ENCODE data around the gene CAMK2A. TPM values are rescaled to one million over a fixed set of nuclear protein-coding genes. Genes with fewer than 3 reads are reported as not detected.

CAMK2A gene
- polyA plus RNA-seq, 1 donor = 1.1 TPM

- H3K4me1 ChIP-seq (ENCODE audit: control insufficient read depth, insufficient read depth, low read length) = peaks cover 85% of the 10 kb centered on the region
- no CpG with 5 or more reads among the region's 4 CpGs for WGBS (ENCODE audit: insufficient coverage, low lambda C conversion rate)
- peak in 1 of 2 donors; percentile 69 for DNase-seq
- no peaks in the 10 kb centered on the region for H3K9me3 ChIP-seq (ENCODE audit: control insufficient read depth, low read depth, low read length)
- peaks cover 37% of the 10 kb centered on the region for H3K36me3 ChIP-seq (ENCODE audit: control insufficient read depth, insufficient read depth, low read length)
- H3K4me3 ChIP-seq (ENCODE audit: low read length) = no peak overlapping the region
- peaks cover 18% of the 10 kb centered on the region for H3K27me3 ChIP-seq (ENCODE audit: control insufficient read depth, insufficient read depth, low read length)
- peak overlapping the region; percentile 90 for H3K27ac ChIP-seq (ENCODE audit: low read length)
These were observed 102.7 kb downstream of the CAMK2A start for GRCh38 chr5:150186897-150187296.

- Histone ChIP-seq H3K36me3 (ENCODE audit: control insufficient read depth, insufficient read depth, low read length) (peaks cover 41% of the 10 kb centered on the region), H3K27me3 (ENCODE audit: control insufficient read depth, insufficient read depth, low read length) (peaks cover 18% of the 10 kb centered on the region), H3K9me3 (ENCODE audit: control insufficient read depth, low read depth, low read length) (no peaks in the 10 kb centered on the region), H3K4me3 (ENCODE audit: low read length) (no peak overlapping the region), H3K4me1 (ENCODE audit: control insufficient read depth, insufficient read depth, low read length) (peaks cover 92% of the 10 kb centered on the region), H3K27ac (ENCODE audit: low read length) (peak overlapping the region; percentile 90)
- no CpG with 5 or more reads among the region's 8 CpGs for WGBS (ENCODE audit: insufficient coverage, low lambda C conversion rate)
- no peak for DNase-seq
These were observed 103.4 kb downstream of the CAMK2A start for GRCh38 chr5:150186137-150186536.

GRCh38 chr5:150184990-150185912 is 104.3 kb downstream of the CAMK2A start:
- Histone ChIP-seq H3K27me3 (ENCODE audit: control insufficient read depth, insufficient read depth, low read length) (peaks cover 10% of the 10 kb centered on the region), H3K9me3 (ENCODE audit: control insufficient read depth, low read depth, low read length) (no peaks in the 10 kb centered on the region), H3K27ac (ENCODE audit: low read length) (peak overlapping the region; percentile 90), H3K4me3 (ENCODE audit: low read length) (no peak overlapping the region), H3K36me3 (ENCODE audit: control insufficient read depth, insufficient read depth, low read length) (peaks cover 41% of the 10 kb centered on the region), H3K4me1 (ENCODE audit: control insufficient read depth, insufficient read depth, low read length) (peaks cover 96% of the 10 kb centered on the region)
- WGBS (ENCODE audit: insufficient coverage, low lambda C conversion rate) = no CpG with 5 or more reads among the region's 12 CpGs
- DNase-seq = peak; percentile 95 to 98

- Histone ChIP-seq H3K36me3 (ENCODE audit: control insufficient read depth, insufficient read depth, low read length) (peaks cover 50% of the 10 kb centered on the region), H3K4me3 (ENCODE audit: low read length) (no peak overlapping the region), H3K4me1 (ENCODE audit: control insufficient read depth, insufficient read depth, low read length) (peaks cover 98% of the 10 kb centered on the region), H3K27ac (ENCODE audit: low read length) (peak overlapping the region; percentile 90), H3K27me3 (ENCODE audit: control insufficient read depth, insufficient read depth, low read length) (no peaks in the 10 kb centered on the region), H3K9me3 (ENCODE audit: control insufficient read depth, low read depth, low read length) (no peaks in the 10 kb centered on the region)
- no CpG with 5 or more reads among the region's 2 CpGs for WGBS (ENCODE audit: insufficient coverage, low lambda C conversion rate)
- no peak for DNase-seq
These were observed 105.6 kb downstream of the CAMK2A start for GRCh38 chr5:150184006-150184405.

- no peaks in the 10 kb centered on the region for H3K9me3 ChIP-seq (ENCODE audit: control insufficient read depth, low read depth, low read length)
- peak overlapping the region; percentile 90 for H3K27ac ChIP-seq (ENCODE audit: low read length)
- no CpG with 5 or more reads among the region's 12 CpGs for WGBS (ENCODE audit: insufficient coverage, low lambda C conversion rate)
- no peak overlapping the region for H3K4me3 ChIP-seq (ENCODE audit: low read length)
- H3K27me3 ChIP-seq (ENCODE audit: control insufficient read depth, insufficient read depth, low read length) = no peaks in the 10 kb centered on the region
- peaks cover 52% of the 10 kb centered on the region for H3K36me3 ChIP-seq (ENCODE audit: control insufficient read depth, insufficient read depth, low read length)
- H3K4me1 ChIP-seq (ENCODE audit: control insufficient read depth, insufficient read depth, low read length) = peaks cover 98% of the 10 kb centered on the region
- DNase-seq = no peak
These were observed 106.1 kb downstream of the CAMK2A start for GRCh38 chr5:150183436-150183835.

GRCh38 chr5:150182774-150183173 is 106.8 kb downstream of the CAMK2A start:
- H3K36me3 ChIP-seq (ENCODE audit: control insufficient read depth, insufficient read depth, low read length) = peaks cover 52% of the 10 kb centered on the region
- H3K27me3 ChIP-seq (ENCODE audit: control insufficient read depth, insufficient read depth, low read length) = no peaks in the 10 kb centered on the region
- DNase-seq = no peak
- no CpG with 5 or more reads among the region's 10 CpGs for WGBS (ENCODE audit: insufficient coverage, low lambda C conversion rate)
- peak overlapping the region; percentile 90 for H3K27ac ChIP-seq (ENCODE audit: low read length)
- H3K4me1 ChIP-seq (ENCODE audit: control insufficient read depth, insufficient read depth, low read length) = peaks cover 97% of the 10 kb centered on the region
- H3K4me3 ChIP-seq (ENCODE audit: low read length) = no peak overlapping the region
- H3K9me3 ChIP-seq (ENCODE audit: control insufficient read depth, low read depth, low read length) = no peaks in the 10 kb centered on the region

- peak overlapping the region; percentile 90 for H3K27ac ChIP-seq (ENCODE audit: low read length)
- peaks cover 52% of the 10 kb centered on the region for H3K36me3 ChIP-seq (ENCODE audit: control insufficient read depth, insufficient read depth, low read length)
- H3K4me1 ChIP-seq (ENCODE audit: control insufficient read depth, insufficient read depth, low read length) = peaks cover 97% of the 10 kb centered on the region
- H3K9me3 ChIP-seq (ENCODE audit: control insufficient read depth, low read depth, low read length) = no peaks in the 10 kb centered on the region
- no peaks in the 10 kb centered on the region for H3K27me3 ChIP-seq (ENCODE audit: control insufficient read depth, insufficient read depth, low read length)
- no peak for DNase-seq
- no CpG with 5 or more reads among the region's 9 CpGs for WGBS (ENCODE audit: insufficient coverage, low lambda C conversion rate)
- no peak overlapping the region for H3K4me3 ChIP-seq (ENCODE audit: low read length)
These were observed 107.6 kb downstream of the CAMK2A start for GRCh38 chr5:150181766-150182545.

- no peaks in the 10 kb centered on the region for H3K27me3 ChIP-seq (ENCODE audit: control insufficient read depth, insufficient read depth, low read length)
- H3K36me3 ChIP-seq (ENCODE audit: control insufficient read depth, insufficient read depth, low read length) = peaks cover 55% of the 10 kb centered on the region
- H3K9me3 ChIP-seq (ENCODE audit: control insufficient read depth, low read depth, low read length) = no peaks in the 10 kb centered on the region
- peaks cover 97% of the 10 kb centered on the region for H3K4me1 ChIP-seq (ENCODE audit: control insufficient read depth, insufficient read depth, low read length)
- no peak overlapping the region for H3K4me3 ChIP-seq (ENCODE audit: low read length)
- DNase-seq = no peak
- WGBS (ENCODE audit: insufficient coverage, low lambda C conversion rate) = no CpG with 5 or more reads among the region's 5 CpGs
- peak overlapping the region; percentile 90 for H3K27ac ChIP-seq (ENCODE audit: low read length)
These were observed 108.5 kb downstream of the CAMK2A start for GRCh38 chr5:150181027-150181426.

- DNase-seq = peak; percentile 75 to 90
- Histone ChIP-seq H3K36me3 (ENCODE audit: control insufficient read depth, insufficient read depth, low read length) (peaks cover 58% of the 10 kb centered on the region), H3K27ac (ENCODE audit: low read length) (peak overlapping the region; percentile 90), H3K9me3 (ENCODE audit: control insufficient read depth, low read depth, low read length) (no peaks in the 10 kb centered on the region), H3K4me1 (ENCODE audit: control insufficient read depth, insufficient read depth, low read length) (peaks cover 97% of the 10 kb centered on the region), H3K27me3 (ENCODE audit: control insufficient read depth, insufficient read depth, low read length) (no peaks in the 10 kb centered on the region), H3K4me3 (ENCODE audit: low read length) (no peak overlapping the region)
- no CpG with 5 or more reads among the region's 18 CpGs for WGBS (ENCODE audit: insufficient coverage, low lambda C conversion rate)
These were observed 109.1 kb downstream of the CAMK2A start for GRCh38 chr5:150180241-150181026.

Data from large intestine (tissue), 3 donors.